Trophoblast cell (in vitro differentiated cells and primary cell): ENCODE results near the gene LBX2.

Experiments
- DNase-seq, 2 donors: peaks; one replicate each; pipeline ENCODE4 v3.0.0-alpha.2; 2016
- H2AFZ ChIP-seq: 2 replicates; pipeline ENCODE4 v1.6.1; 2013; ENCODE audit warnings: low read length, moderate library complexity, mild to moderate bottlenecking; ENCODE audit not compliant: insufficient read depth, poor library complexity
- H2AK5ac ChIP-seq: 2 replicates; pipeline ENCODE4 v1.6.1; 2013; ENCODE audit warnings: mild to moderate bottlenecking, low read length
- H2BK120ac ChIP-seq: 2 replicates; pipeline ENCODE4 v1.6.1; 2013; ENCODE audit warnings: low read length, mild to moderate bottlenecking, moderate library complexity; ENCODE audit not compliant: insufficient read depth, poor library complexity
- H2BK12ac ChIP-seq: 2 replicates; pipeline ENCODE4 v1.6.1; 2013; ENCODE audit warnings: mild to moderate bottlenecking, low read length, moderate library complexity
- H2BK5ac ChIP-seq: 2 replicates; pipeline ENCODE4 v1.6.1; 2013; ENCODE audit warnings: low read length, low read depth, moderate library complexity, mild to moderate bottlenecking; ENCODE audit not compliant: poor library complexity
- H3K14ac ChIP-seq: 2 replicates; pipeline ENCODE4 v1.6.1; 2013; ENCODE audit warnings: mild to moderate bottlenecking, low read length
- H3K18ac ChIP-seq: 2 replicates; pipeline ENCODE4 v1.6.1; 2013; ENCODE audit warnings: mild to moderate bottlenecking, low read length
- H3K23ac ChIP-seq: 2 replicates; pipeline ENCODE4 v1.6.1; 2013; ENCODE audit warnings: low read length
- H3K27ac ChIP-seq: 2 replicates; pipeline ENCODE4 v1.5.1; 2013; ENCODE audit warnings: low read depth, mild to moderate bottlenecking, inconsistent platforms, low read length, moderate library complexity
- H3K27me3 ChIP-seq: 2 replicates; pipeline ENCODE4 v1.6.1; 2013; ENCODE audit warnings: inconsistent platforms, mild to moderate bottlenecking, low read length, moderate library complexity; ENCODE audit not compliant: insufficient read depth
- H3K36me3 ChIP-seq, 2 experiments: 1 replicate in 1 of 2; 2 replicates in 1 of 2; pipeline ENCODE4 v1.6.1; 2013; ENCODE audit warnings: low read length in 2 of 2, mild to moderate bottlenecking in 2 of 2, moderate library complexity in 1 of 2; ENCODE audit not compliant: insufficient read depth in 2 of 2, control insufficient read depth in 1 of 2
- H3K4ac ChIP-seq: 2 replicates; pipeline ENCODE4 v1.6.1; 2013; ENCODE audit warnings: low read depth, mild to moderate bottlenecking, low read length, moderate library complexity
- H3K4me1 ChIP-seq, 2 experiments: 1 replicate in 1 of 2; 2 replicates in 1 of 2; pipeline ENCODE4 v1.6.1; 2013; ENCODE audit warnings: low read length in 2 of 2, mild to moderate bottlenecking in 2 of 2, moderate library complexity in 1 of 2; ENCODE audit not compliant: insufficient read depth in 2 of 2, control insufficient read depth in 1 of 2
- H3K4me2 ChIP-seq: 2 replicates; pipeline ENCODE4 v1.6.1; 2013; ENCODE audit warnings: inconsistent platforms, mild to moderate bottlenecking, low read length, moderate library complexity
- H3K4me3 ChIP-seq: 2 replicates; pipeline ENCODE4 v1.5.1; 2013; ENCODE audit warnings: mild to moderate bottlenecking, low read depth, low read length, inconsistent platforms
- H3K79me1 ChIP-seq: one replicate; pipeline ENCODE4 v1.6.1; 2013; ENCODE audit warnings: low read length
- H3K79me2 ChIP-seq: 2 replicates; pipeline ENCODE4 v1.6.1; 2013; ENCODE audit warnings: low read length, mild to moderate bottlenecking; ENCODE audit not compliant: control insufficient read depth, insufficient read depth, poor library complexity
- H3K9ac ChIP-seq: 2 replicates; pipeline ENCODE4 v1.6.1; 2013; ENCODE audit warnings: mild to moderate bottlenecking, low read length
- H3K9me3 ChIP-seq: 2 replicates; pipeline ENCODE4 v1.6.1; 2013; ENCODE audit warnings: low read depth, mild to moderate bottlenecking, control low read depth, inconsistent platforms, low read length; ENCODE audit not compliant: insufficient read depth
- H4K12ac ChIP-seq: 2 replicates; pipeline ENCODE4 v1.6.1; 2013; ENCODE audit warnings: low read depth, mild to moderate bottlenecking, low read length, moderate library complexity
- H4K8ac ChIP-seq: 2 replicates; pipeline ENCODE4 v1.6.1; 2013; ENCODE audit warnings: low read depth, mild to moderate bottlenecking, low read length, moderate library complexity
- H4K91ac ChIP-seq: one replicate; pipeline ENCODE4 v1.6.1; 2013; ENCODE audit warnings: low read depth, mild to moderate bottlenecking, low read length, moderate library complexity
- WGBS: extraction: QIAGEN DNeasy Blood & Tissue Kit; methylation state at CpG from one replicate; pipeline ENCODE4 v1.1.7; 2013; ENCODE audit warnings: missing lambda C conversion rate; ENCODE audit not compliant: insufficient read length, insufficient coverage; ENCODE audit errors: extremely low coverage; 5-methylcytosine and 5-hydroxymethylcytosine counted together

LBX2 gene

DNA sequence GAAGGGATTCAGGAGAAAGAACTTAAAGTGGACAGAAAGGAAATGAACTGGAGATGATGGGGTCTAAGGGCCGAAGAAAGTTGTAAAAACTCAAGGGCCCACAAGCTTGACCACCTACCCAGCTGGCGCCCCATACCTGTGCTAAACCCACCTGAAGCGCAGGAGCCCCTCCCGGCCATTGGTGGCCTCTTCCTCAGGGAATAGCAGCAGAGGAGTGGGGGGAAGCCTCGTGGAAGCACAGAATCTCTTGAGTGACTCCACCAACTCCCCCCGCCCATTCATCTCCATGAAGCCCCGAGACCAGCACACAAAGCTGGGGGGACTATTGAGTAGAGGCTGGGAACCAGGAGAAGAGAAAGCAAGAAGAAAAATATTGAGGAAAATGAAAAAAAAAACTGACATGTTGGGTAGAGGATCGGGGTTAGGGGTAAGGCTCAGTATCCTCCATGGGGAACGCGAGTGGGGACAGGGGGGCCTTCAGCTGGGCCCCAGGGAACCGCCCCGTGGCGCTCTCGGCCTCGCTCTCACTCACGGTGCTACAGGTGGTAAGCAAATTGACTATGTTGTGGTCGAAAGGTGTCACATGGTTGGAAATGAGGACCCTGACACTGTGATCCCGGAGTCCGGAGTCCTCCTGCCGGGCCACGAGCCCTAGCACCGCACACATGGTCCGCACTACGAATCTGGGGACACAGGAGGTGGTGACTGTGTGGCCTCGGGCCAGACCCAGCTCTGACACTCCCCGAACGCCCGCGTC, 29.4 kb upstream of the LBX2 start:
- H2AK5ac ChIP-seq = peak overlapping the region; percentile 66
- peak overlapping the region; percentile 87 for H4K8ac ChIP-seq
- peak overlapping the region; percentile 97 for H3K9ac ChIP-seq
- peaks cover 13% of the 10 kb centered on the region for H3K79me2 ChIP-seq
- peak overlapping the region; percentile 62 for H3K14ac ChIP-seq
- no peaks in the 10 kb centered on the region for H3K9me3 ChIP-seq
- no peak overlapping the region for H2BK12ac ChIP-seq
- peaks cover 11% of the 10 kb centered on the region for H3K79me1 ChIP-seq
- H4K12ac ChIP-seq = peak overlapping the region; percentile 45
- no peak for DNase-seq
- no peak overlapping the region for H3K23ac ChIP-seq
- H3K18ac ChIP-seq = peak overlapping the region; percentile 49
- WGBS = no CpG with 5 or more reads among the region's 29 CpGs
- peak overlapping the region; percentile 46 for H3K27ac ChIP-seq
- peak overlapping the region; percentile 77 for H3K4ac ChIP-seq
- H3K4me3 ChIP-seq = peak overlapping the region; percentile 98
- H3K27me3 ChIP-seq = no peaks in the 10 kb centered on the region
- H4K91ac ChIP-seq = peak overlapping the region; percentile 83
- H3K36me3 ChIP-seq = peaks cover 32 to 41% of the 10 kb centered on the region in 2 experiments
- H2BK120ac ChIP-seq = peak overlapping the region; percentile 65
- H2AFZ ChIP-seq = peak overlapping the region; percentile 68
- peak overlapping the region; percentile 93 for H3K4me2 ChIP-seq
- peak overlapping the region; percentile 86 for H2BK5ac ChIP-seq
- peaks cover 9 to 13% of the 10 kb centered on the region in 2 experiments for H3K4me1 ChIP-seq

DNA sequence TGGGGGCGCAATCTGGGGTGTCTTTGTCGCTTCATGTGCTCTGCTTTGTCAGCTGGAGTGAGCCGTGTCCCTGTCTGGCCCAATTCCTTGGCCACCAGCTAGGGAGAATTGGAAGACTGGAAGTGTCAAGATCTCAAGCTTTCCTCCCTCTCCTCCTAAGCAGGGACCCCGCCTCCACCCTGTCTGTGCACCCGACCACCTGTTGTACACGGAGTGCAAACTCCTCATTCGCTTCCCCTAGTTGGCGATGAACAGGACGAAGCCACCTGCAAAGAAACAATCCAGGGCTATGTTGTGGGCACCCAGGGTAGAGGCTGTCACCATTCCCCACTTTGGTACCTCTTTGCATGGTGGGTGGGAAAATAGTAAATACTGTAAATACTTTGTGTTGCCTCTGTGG, 28.3 kb upstream of the LBX2 start:
- H3K79me1 ChIP-seq = peaks cover 11% of the 10 kb centered on the region
- H2BK5ac ChIP-seq = no peak overlapping the region
- H2AFZ ChIP-seq = no peak overlapping the region
- H3K4me2 ChIP-seq = no peak overlapping the region
- H3K4me3 ChIP-seq = no peak overlapping the region
- H3K27me3 ChIP-seq = no peaks in the 10 kb centered on the region
- H3K9ac ChIP-seq = no peak overlapping the region
- no CpG with 5 or more reads among the region's 9 CpGs for WGBS
- peaks cover 9 to 13% of the 10 kb centered on the region in 2 experiments for H3K4me1 ChIP-seq
- no peak overlapping the region for H2AK5ac ChIP-seq
- no peak overlapping the region for H2BK120ac ChIP-seq
- H3K36me3 ChIP-seq = peaks cover 27 to 35% of the 10 kb centered on the region in 2 experiments
- H4K91ac ChIP-seq = no peak overlapping the region
- no peaks in the 10 kb centered on the region for H3K9me3 ChIP-seq
- H3K23ac ChIP-seq = no peak overlapping the region
- no peak overlapping the region for H3K27ac ChIP-seq
- H4K12ac ChIP-seq = no peak overlapping the region
- H3K14ac ChIP-seq = no peak overlapping the region
- peaks cover 13% of the 10 kb centered on the region for H3K79me2 ChIP-seq
- no peak overlapping the region for H3K4ac ChIP-seq
- H2BK12ac ChIP-seq = no peak overlapping the region
- H4K8ac ChIP-seq = no peak overlapping the region
- no peak overlapping the region for H3K18ac ChIP-seq
- DNase-seq = no peak

DNA sequence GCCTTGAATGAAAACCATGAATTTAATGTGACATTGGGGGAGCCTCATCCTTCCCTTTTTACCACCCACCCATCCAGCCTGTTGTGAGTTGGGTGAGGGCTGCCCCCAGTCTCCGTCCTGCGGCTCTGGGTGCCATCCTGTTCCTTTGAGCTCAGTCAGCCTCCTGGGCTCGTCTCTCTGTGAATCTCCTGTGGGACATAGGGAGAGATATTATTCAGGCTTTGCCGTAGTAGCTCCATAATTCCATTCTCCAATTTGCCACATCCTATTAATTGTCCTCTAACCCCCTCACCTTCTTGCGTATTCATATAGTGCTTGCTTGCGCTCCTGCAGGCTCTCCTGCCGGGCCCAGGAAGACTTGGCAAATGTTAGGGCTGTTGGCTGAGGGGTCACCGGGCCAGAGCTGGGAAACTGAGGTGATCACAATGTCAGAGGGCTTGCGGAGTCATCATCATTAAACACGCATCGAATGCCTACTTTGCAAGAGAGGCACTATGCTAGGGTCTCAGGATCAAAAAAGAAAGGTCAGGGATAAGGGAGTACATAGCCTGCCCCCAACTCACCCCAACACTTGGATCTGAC, 27.3 kb upstream of the LBX2 start:
- Histone ChIP-seq H2BK5ac (no peak overlapping the region), H3K4me2 (no peak overlapping the region), H2BK120ac (no peak overlapping the region), H4K8ac (no peak overlapping the region), H2AK5ac (no peak overlapping the region), H3K18ac (no peak overlapping the region), H2AFZ (no peak overlapping the region), H3K4me1 (peaks cover 9 to 13% of the 10 kb centered on the region in 2 experiments), H3K79me2 (peaks cover 13% of the 10 kb centered on the region), H3K14ac (no peak overlapping the region), H3K4ac (no peak overlapping the region), H3K23ac (no peak overlapping the region), H4K12ac (no peak overlapping the region), H2BK12ac (no peak overlapping the region), H3K27me3 (no peaks in the 10 kb centered on the region), H3K9ac (no peak overlapping the region), H3K79me1 (peaks cover 11% of the 10 kb centered on the region), H3K4me3 (no peak overlapping the region), H3K27ac (no peak overlapping the region), H4K91ac (no peak overlapping the region), H3K9me3 (no peaks in the 10 kb centered on the region), H3K36me3 (peaks cover 24 to 32% of the 10 kb centered on the region in 2 experiments)
- no peak for DNase-seq
- no CpG with 5 or more reads among the region's 11 CpGs for WGBS

DNA sequence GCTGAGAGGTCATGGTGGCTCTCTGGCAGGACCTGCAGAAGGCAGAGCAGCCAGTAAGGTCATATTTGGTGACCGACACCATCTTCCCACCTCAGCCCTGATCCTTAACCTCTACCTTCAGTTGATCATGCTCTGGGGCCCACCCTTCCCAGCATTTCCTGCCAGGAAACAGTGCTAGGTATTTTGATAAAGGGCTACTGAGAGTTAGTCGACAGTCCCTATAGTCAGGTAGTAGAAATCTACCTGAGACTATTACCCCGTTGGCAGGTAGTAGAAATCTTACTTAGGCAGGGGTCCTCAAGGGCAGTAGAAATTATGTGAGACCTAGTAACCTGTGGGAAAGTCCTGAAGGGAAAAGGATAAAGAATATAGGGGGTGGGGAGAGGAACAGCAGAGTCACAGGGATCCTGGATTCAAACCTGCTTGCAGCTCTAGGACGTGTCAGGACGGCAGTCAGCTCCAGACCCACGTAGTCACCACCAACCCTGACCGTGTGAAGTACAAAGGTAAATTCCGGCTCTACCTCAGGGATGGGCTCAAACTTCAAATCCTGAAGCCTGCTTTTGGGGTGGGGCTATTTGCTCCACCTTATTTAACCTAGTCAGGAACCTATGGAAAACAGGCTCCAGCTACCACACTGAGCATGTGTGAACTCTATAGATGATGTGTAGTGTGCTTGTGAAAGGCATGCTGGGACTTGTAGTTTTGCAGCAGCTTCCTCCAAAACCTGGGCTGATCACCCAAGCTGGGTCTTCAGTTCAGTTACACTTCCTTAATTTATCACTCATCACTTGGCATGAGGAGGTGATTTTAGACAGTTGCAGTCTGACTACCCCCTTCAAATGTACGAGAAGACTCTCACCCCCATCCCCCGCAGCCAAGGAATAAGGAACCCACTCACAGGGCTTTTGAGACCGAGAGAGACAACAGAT, 26.6 kb upstream of the LBX2 start, which contains the start of gene DQX1:
Gene DQX1 (minus strand): TSS at position 515 of the 932 bp plus-strand sequence. CDS start 502 bp downstream, at position 13.
- no peak within 1 kb of the TSS for H3K18ac ChIP-seq
- no peak within 1 kb of the TSS for H4K91ac ChIP-seq
- H3K23ac ChIP-seq = no peak within 1 kb of the TSS
- H2BK5ac ChIP-seq = no peak within 1 kb of the TSS
- no peak within 1 kb of the TSS for H2AK5ac ChIP-seq
- peaks cover 20 to 28% of the 10 kb centered on the region in 2 experiments for H3K36me3 ChIP-seq
- peak within 1 kb of the TSS; percentile 26 for H4K8ac ChIP-seq
- WGBS = no CpG with 5 or more reads among the region's 11 CpGs
- peaks cover 11% of the 10 kb centered on the region for H3K79me1 ChIP-seq
- H3K27ac ChIP-seq = no peak within 1 kb of the TSS
- no peaks in the 10 kb centered on the region for H3K9me3 ChIP-seq
- no peak within 1 kb of the TSS for H3K4ac ChIP-seq
- no peak within 1 kb of the TSS for H3K4me2 ChIP-seq
- no peak within 1 kb of the TSS for H2BK120ac ChIP-seq
- no peak within 1 kb of the TSS for H4K12ac ChIP-seq
- H3K9ac ChIP-seq = no peak within 1 kb of the TSS
- H3K4me3 ChIP-seq = no peak within 1 kb of the TSS
- peak; percentile 72 to 75 for DNase-seq
- H3K14ac ChIP-seq = no peak within 1 kb of the TSS
- H2AFZ ChIP-seq = no peak within 1 kb of the TSS
- H3K79me2 ChIP-seq = peaks cover 13% of the 10 kb centered on the region
- H3K4me1 ChIP-seq = peaks cover 9 to 13% of the 10 kb centered on the region in 2 experiments
- no peaks in the 10 kb centered on the region for H3K27me3 ChIP-seq
- no peak within 1 kb of the TSS for H2BK12ac ChIP-seq
